DOHH2 (cell line): ENCODE results near the gene WDR19.

Experiments used
- H3F3A ChIP-seq: fragments of 200-600 bp; sonication (generic), shearing (Covaris generic); 2 replicates; pipeline ENCODE4 v1.6.0; 2016; ENCODE audit warnings: antibody characterized with exemption, mild to moderate bottlenecking; ENCODE audit not compliant: control insufficient read depth, insufficient read depth
- H3K27ac ChIP-seq: fragments of 200-600 bp; sonication (generic); 2 replicates; pipeline ENCODE4 v1.5.1; 2014; ENCODE audit warnings: low read depth, mild to moderate bottlenecking, low read length, moderate library complexity
- H3K27me3 ChIP-seq: fragments of 200-600 bp; sonication (generic); 2 replicates; pipeline ENCODE4 v1.6.1; 2014; ENCODE audit warnings: mild to moderate bottlenecking, low read length, mixed read lengths; ENCODE audit not compliant: control insufficient read depth
- H3K36me3 ChIP-seq: fragments of 200-600 bp; sonication (generic); 2 replicates; pipeline ENCODE4 v1.6.1; 2014; ENCODE audit warnings: mild to moderate bottlenecking, low read length, moderate library complexity, mixed read lengths; ENCODE audit not compliant: control insufficient read depth
- H3K4me1 ChIP-seq: fragments of 200-600 bp; sonication (generic); 2 replicates; pipeline ENCODE4 v1.6.1; 2014; ENCODE audit warnings: mild to moderate bottlenecking, low read length, mixed read lengths; ENCODE audit not compliant: control insufficient read depth
- H3K4me2 ChIP-seq: fragments of 200-600 bp; sonication (generic); 2 replicates; pipeline ENCODE4 v1.6.0; 2014; ENCODE audit warnings: mild to moderate bottlenecking, low read length, moderate library complexity
- H3K4me3 ChIP-seq: fragments of 200-600 bp; sonication (generic); 2 replicates; pipeline ENCODE4 v1.5.1; 2014; ENCODE audit warnings: mild to moderate bottlenecking, low read length, mixed read lengths
- H3K79me2 ChIP-seq: fragments of 200-600 bp; sonication (generic); 2 replicates; pipeline ENCODE4 v1.6.1; 2014; ENCODE audit warnings: mild to moderate bottlenecking, low read length, mixed read lengths; ENCODE audit not compliant: control insufficient read depth
- H3K9me2 ChIP-seq: fragments of 200-600 bp; sonication (generic); replicated peaks from 2 replicates; pipeline ENCODE4 v1.6.1; 2014; ENCODE audit warnings: mild to moderate bottlenecking, low read length, mixed read lengths; ENCODE audit not compliant: control insufficient read depth
- H3K9me3 ChIP-seq: fragments of 200-600 bp; sonication (generic); 2 replicates; pipeline ENCODE4 v1.6.1; 2014; ENCODE audit warnings: antibody characterized with exemption, low read length, mixed read lengths; ENCODE audit not compliant: control insufficient read depth, insufficient read depth
- H4K20me1 ChIP-seq: fragments of 200-600 bp; sonication (generic); 2 replicates; pipeline ENCODE4 v1.6.0; 2014; ENCODE audit warnings: low read depth, mild to moderate bottlenecking, antibody characterized with exemption, low read length, moderate library complexity; ENCODE audit not compliant: control insufficient read depth, insufficient read depth
- CTCF ChIP-seq: fragments of 200-600 bp; sonication (generic); IDR thresholded peaks from one replicate; pipeline ENCODE4 v1.5.1; 2014; ENCODE audit warnings: antibody characterized with exemption, mild to moderate bottlenecking, low read depth, low read length; ENCODE audit not compliant: poor library complexity, severe bottlenecking
- EZH2phosphoT487 ChIP-seq: fragments of 200-600 bp; sonication (generic); IDR thresholded peaks from 2 replicates; pipeline ENCODE4 v1.6.1; 2017; ENCODE audit warnings: borderline replicate concordance, mild to moderate bottlenecking, antibody characterized with exemption, low read length, moderate library complexity, mixed read lengths

Gene WDR19

GRCh38 chr4:39205476-39205875, 23.1 kb downstream of the WDR19 start:
- Histone ChIP-seq H3K27me3 (no peaks in the 10 kb centered on the region), H3K9me2 (no peaks in the 10 kb centered on the region), H3K4me1 (no peaks in the 10 kb centered on the region), H3K79me2 (no peaks in the 10 kb centered on the region), H3K27ac (no peak overlapping the region), H3K4me2 (no peak overlapping the region), H3K9me3 (no peaks in the 10 kb centered on the region), H4K20me1 (no peaks in the 10 kb centered on the region), H3F3A (peaks cover 4% of the 10 kb centered on the region; the same call in 1 of the 2 replicates), H3K4me3 (no peak overlapping the region), H3K36me3 (peaks cover 59% of the 10 kb centered on the region)
- TF ChIP-seq CTCF (no peak), EZH2phosphoT487 (no peak)

- H3K79me2 ChIP-seq = no peaks in the 10 kb centered on the region
These were observed 45.6 kb downstream of the WDR19 start for GRCh38 chr4:39227906-39228305.

GRCh38 chr4:39228377-39228776, 46.0 kb downstream of the WDR19 start:
- Histone ChIP-seq H3K9me3 (no peaks in the 10 kb centered on the region), H3F3A (no peaks in the 10 kb centered on the region), H3K27me3 (no peaks in the 10 kb centered on the region), H3K9me2 (no peaks in the 10 kb centered on the region), H3K4me2 (no peak overlapping the region), H3K4me3 (no peak overlapping the region), H3K79me2 (no peaks in the 10 kb centered on the region), H3K4me1 (no peaks in the 10 kb centered on the region), H3K27ac (no peak overlapping the region), H4K20me1 (no peaks in the 10 kb centered on the region), H3K36me3 (0 out of 2 replicates have a peak, but pooled peaks cover 3% of the 10 kb centered on the region)
- no peak for TF ChIP-seq EZH2phosphoT487
- no peak for TF ChIP-seq CTCF

More at GRCh38 chr4:39227906-39228305, 45.6 kb downstream of the WDR19 start:
- Histone ChIP-seq H4K20me1 (no peaks in the 10 kb centered on the region), H3F3A (no peaks in the 10 kb centered on the region), H3K4me2 (no peak overlapping the region), H3K27me3 (no peaks in the 10 kb centered on the region), H3K4me3 (no peak overlapping the region), H3K27ac (no peak overlapping the region), H3K4me1 (no peaks in the 10 kb centered on the region), H3K9me3 (no peaks in the 10 kb centered on the region), H3K36me3 (0 out of 2 replicates have a peak, but pooled peaks cover 3% of the 10 kb centered on the region), H3K9me2 (no peaks in the 10 kb centered on the region)
- no peak for TF ChIP-seq CTCF
- TF ChIP-seq EZH2phosphoT487 = no peak

- Histone ChIP-seq H3K79me2 (no peaks in the 10 kb centered on the region), H3K9me2 (no peaks in the 10 kb centered on the region), H4K20me1 (no peaks in the 10 kb centered on the region), H3K4me2 (no peak overlapping the region), H3K36me3 (peaks cover 6% of the 10 kb centered on the region; the same call in 1 of the 2 replicates), H3K27ac (no peak overlapping the region), H3K4me3 (no peak overlapping the region), H3K27me3 (no peaks in the 10 kb centered on the region), H3F3A (no peaks in the 10 kb centered on the region), H3K9me3 (no peaks in the 10 kb centered on the region), H3K4me1 (no peaks in the 10 kb centered on the region)
- TF ChIP-seq EZH2phosphoT487 (no peak), CTCF (no peak)
These were observed 48.1 kb downstream of the WDR19 start for GRCh38 chr4:39230462-39230861.
